Neural crest cell (in vitro differentiated cells): ENCODE results near the gene PARVB. TPM values are rescaled to one million over a fixed set of nuclear protein-coding genes. Genes with fewer than 3 reads are reported as not detected.

Experiments used
- DNase-seq: peaks from one replicate; pipeline ENCODE4 v3.0.0; 2021; ENCODE audit warnings: low read depth, mixed read lengths, low spot score
- H3K27ac Mint-ChIP-seq: one replicate; pipeline ENCODE4 v1.8.0; 2021; ENCODE audit warnings: mild to moderate bottlenecking, mixed read lengths; ENCODE audit not compliant: unreplicated experiment
- H3K27me3 Mint-ChIP-seq: 2 replicates; pipeline ENCODE4 v1.8.0; 2021; ENCODE audit warnings: low read depth, mild to moderate bottlenecking, mixed read lengths
- H3K36me3 Mint-ChIP-seq: 2 replicates; pipeline ENCODE4 v1.8.0; 2021; ENCODE audit warnings: low read depth, mild to moderate bottlenecking, mixed read lengths
- H3K4me1 Mint-ChIP-seq: 2 replicates; pipeline ENCODE4 v1.8.0; 2021; ENCODE audit warnings: mixed read lengths
- H3K4me3 Mint-ChIP-seq: one replicate; pipeline ENCODE4 v1.8.0; 2021; ENCODE audit warnings: mild to moderate bottlenecking, mixed read lengths
- H3K9me3 Mint-ChIP-seq: 2 replicates; pipeline ENCODE4 v1.8.0; 2021; ENCODE audit warnings: mixed read lengths
- total RNA-seq: library from RNA; stranded (reverse); gene quantifications from 2 replicates; pipeline ENCODE4 v1.2.1, GENCODE V29; 2021
- TF ChIP-seq, protein P1 (sequence below): fragments of 200-600 bp; sonication (generic); conservative IDR thresholded peaks from 2 replicates; pipeline ENCODE4 v1.5.0; 2021; ENCODE audit warnings: antibody characterized with exemption, mild to moderate bottlenecking

The PARVB gene
- total RNA-seq, 1 donor from 2014 or later: 21.8 TPM

DNA sequence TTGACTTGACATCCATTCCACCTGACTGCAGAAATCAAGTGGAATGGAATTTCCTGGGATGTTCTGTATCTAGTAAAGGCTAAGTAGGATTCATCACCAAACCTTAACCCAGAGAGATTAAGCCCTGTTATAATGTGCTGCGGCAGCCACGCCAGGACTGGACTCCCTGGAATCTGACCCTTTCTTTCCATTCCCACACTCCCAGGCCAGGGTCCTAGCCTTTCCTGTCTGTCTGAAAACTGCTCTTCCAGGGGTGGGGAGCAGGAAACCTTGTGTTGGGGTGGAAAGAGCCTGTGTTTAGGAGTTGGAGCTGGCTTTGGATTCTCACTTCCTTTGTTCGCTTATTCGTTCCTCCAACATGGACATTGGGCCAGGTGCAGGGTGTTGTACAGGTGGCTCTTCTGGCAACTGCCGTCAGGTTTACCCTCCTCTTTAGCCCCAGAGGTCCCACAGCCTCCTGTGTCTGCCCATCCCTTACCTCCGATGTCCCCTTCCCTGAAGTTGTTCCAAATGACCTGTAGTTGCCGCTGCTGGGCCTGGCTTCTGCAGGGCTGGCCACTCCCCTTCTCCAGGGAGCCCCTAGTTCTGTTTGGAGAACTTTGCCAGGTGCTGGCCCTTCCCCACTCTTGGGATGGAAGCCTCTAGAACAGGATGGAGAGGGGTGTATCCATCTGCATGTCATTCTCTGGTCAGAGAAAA is 20.5 kb upstream of the PARVB start:
- no peak overlapping the region for H3K27ac Mint-ChIP-seq
- DNase-seq: no peak

DNA sequence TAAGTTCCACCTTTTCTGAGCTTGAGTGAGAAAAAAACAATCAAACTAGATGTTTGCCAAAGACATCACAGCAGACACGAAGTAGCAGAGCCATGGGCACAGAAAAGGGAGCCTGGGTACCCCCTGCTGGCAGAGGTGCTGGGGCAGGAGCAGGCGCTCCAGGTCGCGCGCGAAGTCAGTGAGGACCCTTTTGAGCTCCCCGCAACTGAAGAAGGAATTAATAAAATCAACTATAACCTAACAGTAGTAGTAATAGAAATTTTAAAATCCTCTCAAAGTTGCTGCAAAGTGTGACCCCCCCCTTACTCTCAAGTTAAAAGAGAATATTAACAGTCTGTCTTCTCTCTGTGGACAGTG is 20.0 kb upstream of the PARVB start:
- Mint-ChIP-seq H3K4me3 (no peak overlapping the region), H3K36me3 (peaks cover 6% of the 10 kb centered on the region), H3K27ac (no peak overlapping the region), H3K4me1 (peaks cover 4% of the 10 kb centered on the region), H3K27me3 (no peaks in the 10 kb centered on the region), H3K9me3 (no peaks in the 10 kb centered on the region)
- no peak for DNase-seq
- TF ChIP-seq, protein P1, sequence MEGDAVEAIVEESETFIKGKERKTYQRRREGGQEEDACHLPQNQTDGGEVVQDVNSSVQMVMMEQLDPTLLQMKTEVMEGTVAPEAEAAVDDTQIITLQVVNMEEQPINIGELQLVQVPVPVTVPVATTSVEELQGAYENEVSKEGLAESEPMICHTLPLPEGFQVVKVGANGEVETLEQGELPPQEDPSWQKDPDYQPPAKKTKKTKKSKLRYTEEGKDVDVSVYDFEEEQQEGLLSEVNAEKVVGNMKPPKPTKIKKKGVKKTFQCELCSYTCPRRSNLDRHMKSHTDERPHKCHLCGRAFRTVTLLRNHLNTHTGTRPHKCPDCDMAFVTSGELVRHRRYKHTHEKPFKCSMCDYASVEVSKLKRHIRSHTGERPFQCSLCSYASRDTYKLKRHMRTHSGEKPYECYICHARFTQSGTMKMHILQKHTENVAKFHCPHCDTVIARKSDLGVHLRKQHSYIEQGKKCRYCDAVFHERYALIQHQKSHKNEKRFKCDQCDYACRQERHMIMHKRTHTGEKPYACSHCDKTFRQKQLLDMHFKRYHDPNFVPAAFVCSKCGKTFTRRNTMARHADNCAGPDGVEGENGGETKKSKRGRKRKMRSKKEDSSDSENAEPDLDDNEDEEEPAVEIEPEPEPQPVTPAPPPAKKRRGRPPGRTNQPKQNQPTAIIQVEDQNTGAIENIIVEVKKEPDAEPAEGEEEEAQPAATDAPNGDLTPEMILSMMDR: no peak

More for the DNA sequence above, 20.5 kb upstream of the PARVB start:
- Mint-ChIP-seq H3K36me3 (peaks cover 11% of the 10 kb centered on the region), H3K27me3 (no peaks in the 10 kb centered on the region), H3K4me1 (peaks cover 4% of the 10 kb centered on the region), H3K9me3 (no peaks in the 10 kb centered on the region), H3K4me3 (no peak overlapping the region)
- TF ChIP-seq, protein P1: peak; percentile 14

DNA sequence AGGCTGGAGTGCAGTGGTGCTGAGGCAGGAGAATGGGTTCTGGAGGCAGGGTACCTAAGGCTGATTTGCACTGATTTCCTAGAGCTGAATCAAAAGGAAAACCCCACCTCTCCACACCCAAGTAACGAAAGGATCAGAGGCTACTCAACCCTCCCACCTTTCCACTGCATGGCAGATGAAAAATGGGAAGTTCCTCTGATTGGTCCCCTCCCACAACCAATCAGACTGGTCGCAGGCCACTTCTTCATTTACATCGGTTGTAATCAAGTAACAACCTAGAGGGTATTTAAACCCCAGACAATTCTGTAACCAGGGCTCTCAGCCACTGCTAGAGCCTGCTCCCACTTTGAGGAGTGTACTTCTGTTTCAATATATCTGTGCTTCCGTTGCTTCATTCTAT is 18.6 kb upstream of the PARVB start:
- Mint-ChIP-seq H3K27me3 (no peaks in the 10 kb centered on the region), H3K4me1 (peaks cover 4% of the 10 kb centered on the region), H3K4me3 (no peak overlapping the region), H3K36me3 (peaks cover 6% of the 10 kb centered on the region), H3K9me3 (no peaks in the 10 kb centered on the region), H3K27ac (no peak overlapping the region)
- no peak for DNase-seq
- TF ChIP-seq, protein P1: no peak

DNA sequence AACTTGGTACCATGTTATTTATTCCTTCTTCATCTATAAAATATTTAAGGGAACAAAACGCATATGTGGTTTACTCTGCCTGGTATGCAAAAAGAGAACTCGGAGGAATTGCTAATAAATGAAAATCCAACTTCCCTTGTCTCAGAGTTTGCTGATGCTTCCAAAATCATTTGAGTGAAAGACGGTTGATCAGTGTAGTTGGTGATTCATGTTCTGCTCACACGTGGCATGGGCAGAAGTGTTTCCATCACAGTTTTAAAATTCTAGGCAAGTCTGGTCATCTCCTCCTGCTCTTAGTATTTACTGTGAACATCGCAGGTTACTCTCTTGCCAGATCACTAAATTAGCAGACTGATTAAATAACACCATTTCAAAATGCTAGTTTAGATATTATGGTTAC is 11.9 kb upstream of the PARVB start:
- Mint-ChIP-seq H3K9me3 (no peaks in the 10 kb centered on the region), H3K27me3 (no peaks in the 10 kb centered on the region), H3K27ac (no peak overlapping the region), H3K36me3 (no peaks in the 10 kb centered on the region), H3K4me1 (peaks cover 5% of the 10 kb centered on the region), H3K4me3 (no peak overlapping the region)
- no peak for DNase-seq
- TF ChIP-seq, protein P1: no peak

DNA sequence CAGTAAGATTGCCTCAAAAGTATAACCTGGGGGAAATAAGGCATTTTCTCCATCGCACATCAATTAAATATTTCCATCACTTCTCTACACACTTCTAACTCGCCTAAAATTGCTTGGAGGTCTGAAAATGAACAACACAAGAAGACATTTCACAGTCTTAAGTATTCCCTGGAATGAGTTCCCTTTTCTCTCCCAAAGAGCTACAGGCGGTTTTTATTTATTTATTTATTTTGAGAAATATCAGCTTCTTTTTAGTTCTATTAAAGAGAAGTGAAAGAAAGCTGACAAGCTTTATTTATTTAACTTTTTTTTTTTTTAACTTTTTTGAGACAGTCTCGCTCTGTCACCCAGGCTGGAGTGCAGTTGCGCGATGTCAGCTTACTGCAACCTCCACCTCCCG is 11.5 kb upstream of the PARVB start:
- no peaks in the 10 kb centered on the region for H3K36me3 Mint-ChIP-seq
- H3K4me1 Mint-ChIP-seq: peaks cover 5% of the 10 kb centered on the region
- H3K27me3 Mint-ChIP-seq: no peaks in the 10 kb centered on the region
- TF ChIP-seq, protein P1: no peak
- H3K4me3 Mint-ChIP-seq: no peak overlapping the region
- H3K27ac Mint-ChIP-seq: no peak overlapping the region
- H3K9me3 Mint-ChIP-seq: no peaks in the 10 kb centered on the region
- no peak for DNase-seq
